ENCODE measurements around the gene TMBIM4. TPM values are rescaled to one million over a fixed set of nuclear protein-coding genes. Genes with fewer than 3 reads are reported as not detected.
A peak's percentile ranks its signal among the peaks of the same experiment; 100 is the strongest.

Gene TMBIM4
- total RNA-seq, 2 experiments from 2014 or later = 80.5 to 82.8 TPM

- Mint-ChIP-seq H3K36me3 (ENCODE audit: low read depth) (peaks cover 37% of the 10 kb centered on the region), H3K4me1 (peaks cover 11% of the 10 kb centered on the region), H3K4me3 (no peak overlapping the region), H3K9me3 (no peaks in the 10 kb centered on the region), H3K27me3 (no peaks in the 10 kb centered on the region), H3K27ac (no peak overlapping the region)
- no peak for DNase-seq
- CTCF ChIA-PET = interaction anchor here (1.4 to 1.8 kb wide), 2 partner anchors 12 to 19 kb away, joined by 3 to 5 read pairs; partner anchors contain the start of gene LLPH
- POLR2A ChIA-PET = interaction anchor here (1.0 to 8.4 kb wide), 3 partner anchors 12 to 19 kb away, joined by 3 to 40 read pairs (median 8); partner anchors contain the start of genes LLPH and TMBIM4
Measured at GRCh38 chr12:66149702-66150398, 19.9 kb downstream of the TMBIM4 start.

GRCh38 chr12:66144791-66145754, 24.7 kb downstream of the TMBIM4 start:
- H3K4me3 Mint-ChIP-seq = no peak overlapping the region
- no peak for DNase-seq
- no peaks in the 10 kb centered on the region for H3K27me3 Mint-ChIP-seq
- H3K9me3 Mint-ChIP-seq = peaks cover 16% of the 10 kb centered on the region
- peaks cover 21% of the 10 kb centered on the region for H3K4me1 Mint-ChIP-seq
- ChIA-PET POLR2A (interaction anchor here (3.3 to 8.4 kb wide), 2 partner anchors 14 to 24 kb away, joined by 32 to 40 read pairs; partner anchors contain the start of genes LLPH and TMBIM4), CTCF (interaction anchor here (0.7 to 2.0 kb wide), 12 partner anchors 14 to 268 kb away, joined by 3 to 9 read pairs (median 5); partner anchors contain the start of genes LLPH and TMBIM4)
- H3K27ac Mint-ChIP-seq = peak overlapping the region; percentile 74
- peaks cover 70% of the 10 kb centered on the region for H3K36me3 Mint-ChIP-seq (ENCODE audit: low read depth)

- DNase-seq = no peak
- H3K9me3 Mint-ChIP-seq = peaks cover 25% of the 10 kb centered on the region
Measured at GRCh38 chr12:66143868-66144267, 25.9 kb downstream of the TMBIM4 start.

GRCh38 chr12:66142826-66143225, 27.0 kb downstream of the TMBIM4 start:
- H3K4me3 Mint-ChIP-seq = no peak overlapping the region
- H3K27me3 Mint-ChIP-seq = no peaks in the 10 kb centered on the region
- H3K4me1 Mint-ChIP-seq = peaks cover 21% of the 10 kb centered on the region
- peaks cover 25% of the 10 kb centered on the region for H3K9me3 Mint-ChIP-seq
- no peak for DNase-seq
- CTCF ChIA-PET = no interaction called here
- POLR2A ChIA-PET = interaction anchor here (3.3 to 8.4 kb wide), 2 partner anchors 11 to 26 kb away, joined by 32 to 40 read pairs; partner anchors contain the start of genes LLPH and TMBIM4
- no peak overlapping the region for H3K27ac Mint-ChIP-seq
- H3K36me3 Mint-ChIP-seq (ENCODE audit: low read depth) = peaks cover 71% of the 10 kb centered on the region

More at GRCh38 chr12:66143868-66144267, 25.9 kb downstream of the TMBIM4 start:
- no peak overlapping the region for H3K27ac Mint-ChIP-seq
- H3K27me3 Mint-ChIP-seq = no peaks in the 10 kb centered on the region
- ChIA-PET POLR2A (interaction anchor here (1.2 to 8.4 kb wide), 3 partner anchors 12 to 126 kb away, joined by 3 to 40 read pairs (median 32); partner anchors contain the start of genes LLPH and TMBIM4), CTCF (interaction anchor here (1.9 kb wide), 1 partner anchor 92 kb away, joined by 5 read pairs; no protein-coding TSS in a partner anchor)
- H3K36me3 Mint-ChIP-seq (ENCODE audit: low read depth) = peaks cover 71% of the 10 kb centered on the region
- H3K4me1 Mint-ChIP-seq = peaks cover 21% of the 10 kb centered on the region
- H3K4me3 Mint-ChIP-seq = no peak overlapping the region

GRCh38 chr12:66141299-66141698, 28.5 kb downstream of the TMBIM4 start:
- POLR2A ChIA-PET = no interaction called here
- CTCF ChIA-PET = no interaction called here
- peaks cover 82% of the 10 kb centered on the region for H3K36me3 Mint-ChIP-seq (ENCODE audit: low read depth)
- no peaks in the 10 kb centered on the region for H3K27me3 Mint-ChIP-seq
- H3K27ac Mint-ChIP-seq = no peak overlapping the region
- peaks cover 27% of the 10 kb centered on the region for H3K9me3 Mint-ChIP-seq
- DNase-seq = no peak
- H3K4me3 Mint-ChIP-seq = no peak overlapping the region
- H3K4me1 Mint-ChIP-seq = peaks cover 21% of the 10 kb centered on the region

- H3K4me1 Mint-ChIP-seq = peaks cover 19% of the 10 kb centered on the region
- peaks cover 81% of the 10 kb centered on the region for H3K36me3 Mint-ChIP-seq (ENCODE audit: low read depth)
- peaks cover 29% of the 10 kb centered on the region for H3K9me3 Mint-ChIP-seq
- POLR2A ChIA-PET = interaction anchor here (3.1 kb wide), 1 partner anchor 10 kb away, joined by 20 read pairs; the partner anchor contains the start of gene LLPH
- no peak overlapping the region for H3K27ac Mint-ChIP-seq
- DNase-seq = no peak
- CTCF ChIA-PET = no interaction called here
- no peak overlapping the region for H3K4me3 Mint-ChIP-seq
- no peaks in the 10 kb centered on the region for H3K27me3 Mint-ChIP-seq
Measured at GRCh38 chr12:66140731-66141130, 29.1 kb downstream of the TMBIM4 start.

GRCh38 chr12:66139328-66139727, 30.5 kb downstream of the TMBIM4 start:
- Mint-ChIP-seq H3K4me1 (peaks cover 7% of the 10 kb centered on the region), H3K9me3 (peaks cover 29% of the 10 kb centered on the region), H3K27ac (no peak overlapping the region), H3K4me3 (no peak overlapping the region), H3K27me3 (no peaks in the 10 kb centered on the region), H3K36me3 (ENCODE audit: low read depth) (peaks cover 71% of the 10 kb centered on the region)
- DNase-seq = no peak
- CTCF ChIA-PET = interaction anchor here (1.2 kb wide), 1 partner anchor 8 kb away, joined by 3 read pairs; the partner anchor contains the start of gene LLPH
- POLR2A ChIA-PET = interaction anchor here (3.1 to 4.2 kb wide), 2 partner anchors 9 to 30 kb away, joined by 18 to 20 read pairs; partner anchors contain the start of genes LLPH and TMBIM4

- H3K4me3 Mint-ChIP-seq = no peak overlapping the region
- DNase-seq = no peak
- no peaks in the 10 kb centered on the region for H3K27me3 Mint-ChIP-seq
- ChIA-PET CTCF (interaction anchor here (1.2 kb wide), 1 partner anchor 12 kb away, joined by 5 read pairs; no protein-coding TSS in a partner anchor), POLR2A (interaction anchor here (3.1 to 4.2 kb wide), 2 partner anchors 7 to 32 kb away, joined by 18 to 20 read pairs; partner anchors contain the start of genes LLPH and TMBIM4)
- peaks cover 5% of the 10 kb centered on the region for H3K4me1 Mint-ChIP-seq
- peaks cover 59% of the 10 kb centered on the region for H3K36me3 Mint-ChIP-seq (ENCODE audit: low read depth)
- peaks cover 28% of the 10 kb centered on the region for H3K9me3 Mint-ChIP-seq
- no peak overlapping the region for H3K27ac Mint-ChIP-seq
Measured at GRCh38 chr12:66137937-66138336, 31.9 kb downstream of the TMBIM4 start.

GRCh38 chr12:66132408-66132807, 37.4 kb downstream of the TMBIM4 start:
- H3K27me3 Mint-ChIP-seq = no peaks in the 10 kb centered on the region
- peaks cover 4% of the 10 kb centered on the region for H3K9me3 Mint-ChIP-seq
- ChIA-PET POLR2A (interaction anchor here (3.8 to 4.6 kb wide), 3 partner anchors 12 to 37 kb away, joined by 32 to 86 read pairs (median 38); partner anchors contain the start of gene TMBIM4), CTCF (interaction anchor here (1.3 kb wide), 1 partner anchor 38 kb away, joined by 3 read pairs; the partner anchor contains the start of gene TMBIM4)
- no peak overlapping the region for H3K27ac Mint-ChIP-seq
- no peak for DNase-seq
- H3K4me1 Mint-ChIP-seq = peaks cover 55% of the 10 kb centered on the region
- H3K4me3 Mint-ChIP-seq = no peak overlapping the region
- H3K36me3 Mint-ChIP-seq (ENCODE audit: low read depth) = peaks cover 45% of the 10 kb centered on the region

GRCh38 chr12:66131067-66131688, 38.6 kb downstream of the TMBIM4 start:
- Mint-ChIP-seq H3K9me3 (peaks cover 1% of the 10 kb centered on the region), H3K4me3 (peak overlapping the region; percentile 97), H3K27me3 (no peaks in the 10 kb centered on the region), H3K36me3 (ENCODE audit: low read depth) (peaks cover 49% of the 10 kb centered on the region), H3K4me1 (peaks cover 63% of the 10 kb centered on the region), H3K27ac (peak overlapping the region; percentile 94)
- ChIA-PET POLR2A (interaction anchor here (0.5 to 4.6 kb wide), 22 partner anchors 8 to 962 kb away, joined by 3 to 86 read pairs (median 5); partner anchors contain the start of genes HELB, LEMD3 and TMBIM4), CTCF (interaction anchor here (0.6 to 2.3 kb wide), 8 partner anchors 8 to 277 kb away, joined by 3 to 18 read pairs (median 4); partner anchors contain the start of gene TMBIM4)
- DNase-seq = no peak

- POLR2A ChIA-PET = interaction anchor here (0.5 to 4.6 kb wide), 24 partner anchors 9 to 961 kb away, joined by 3 to 86 read pairs (median 5); partner anchors contain the start of genes HELB, LEMD3 and TMBIM4
- H3K4me1 Mint-ChIP-seq = peaks cover 67% of the 10 kb centered on the region
Measured at GRCh38 chr12:66130267-66131066, 39.3 kb downstream of the TMBIM4 start, which contains the start of gene LLPH. TSS of gene LLPH (minus strand) at chr12:66130750. CDS start at chr12:66129106, 1,644 bp downstream.

More at GRCh38 chr12:66130267-66131066, 39.3 kb downstream of the TMBIM4 start, which contains the start of gene LLPH:
- CTCF ChIA-PET = interaction anchor here (0.6 to 2.3 kb wide), 8 partner anchors 9 to 278 kb away, joined by 3 to 18 read pairs (median 4); partner anchors contain the start of gene TMBIM4
- Mint-ChIP-seq H3K36me3 (ENCODE audit: low read depth) (peaks cover 52% of the 10 kb centered on the region), H3K27me3 (no peaks in the 10 kb centered on the region), H3K4me3 (peak within 1 kb of the TSS; percentile 97), H3K9me3 (no peaks in the 10 kb centered on the region), H3K27ac (peak within 1 kb of the TSS; percentile 94)
- DNase-seq = peak; percentile 94
